Measurements from ENCODE around the gene FREM2.

The FREM2 gene

GRCh38 chr13:38848360-38848759 lies 161.5 kb downstream of the FREM2 start:
- no peak for DNase-seq

GRCh38 chr13:38849315-38849714 lies 162.4 kb downstream of the FREM2 start:
- no peak for DNase-seq

- no peak for DNase-seq
Measured at GRCh38 chr13:38850868-38851626, 164.2 kb downstream of the FREM2 start.

GRCh38 chr13:38854226-38854625 lies 167.3 kb downstream of the FREM2 start:
- no peak for DNase-seq

DNA sequence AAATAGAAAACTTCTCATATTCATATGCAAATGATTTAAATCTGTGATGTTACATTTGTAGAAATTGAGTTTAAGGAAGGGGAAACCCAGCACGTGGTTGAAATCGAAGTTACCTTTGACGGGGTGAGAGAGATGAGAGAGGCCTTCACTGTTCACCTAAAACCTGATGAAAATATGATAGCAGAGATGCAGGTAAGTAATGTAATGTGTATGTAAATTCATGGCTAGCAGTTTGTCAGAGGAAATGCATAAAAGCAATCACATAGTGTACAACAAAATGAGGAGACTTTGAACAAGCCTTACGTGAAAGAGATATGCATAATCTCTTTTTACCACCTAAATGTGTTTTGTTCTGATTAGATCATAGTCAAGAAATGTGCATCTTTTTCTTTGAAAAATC lies 169.2 kb downstream of the FREM2 start:
- no peak for DNase-seq

GRCh38 chr13:38862443-38862842 lies 175.6 kb downstream of the FREM2 start:
- no peak for DNase-seq

- DNase-seq: no peak
Measured at GRCh38 chr13:38863536-38863935, 176.7 kb downstream of the FREM2 start.

DNA sequence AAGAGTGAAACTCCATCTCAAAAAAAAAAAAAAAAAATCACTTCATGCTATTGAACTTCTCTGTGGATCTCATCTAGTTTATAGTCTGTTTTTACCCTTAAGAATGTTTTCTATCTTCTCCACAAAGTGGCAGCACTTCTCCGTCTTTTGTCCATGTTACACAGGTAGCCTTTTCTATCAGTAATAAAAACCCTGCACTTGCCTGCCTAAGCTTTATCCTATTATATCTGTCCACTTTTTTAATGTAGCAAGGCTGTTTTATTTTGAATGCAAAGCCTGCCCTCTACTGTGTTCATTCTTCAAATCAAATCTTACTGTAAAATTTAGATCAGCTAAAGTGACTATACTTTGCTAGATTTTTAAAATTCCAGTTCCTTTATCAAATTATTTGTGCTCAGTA lies 179.8 kb downstream of the FREM2 start:
- DNase-seq: no peak

DNA sequence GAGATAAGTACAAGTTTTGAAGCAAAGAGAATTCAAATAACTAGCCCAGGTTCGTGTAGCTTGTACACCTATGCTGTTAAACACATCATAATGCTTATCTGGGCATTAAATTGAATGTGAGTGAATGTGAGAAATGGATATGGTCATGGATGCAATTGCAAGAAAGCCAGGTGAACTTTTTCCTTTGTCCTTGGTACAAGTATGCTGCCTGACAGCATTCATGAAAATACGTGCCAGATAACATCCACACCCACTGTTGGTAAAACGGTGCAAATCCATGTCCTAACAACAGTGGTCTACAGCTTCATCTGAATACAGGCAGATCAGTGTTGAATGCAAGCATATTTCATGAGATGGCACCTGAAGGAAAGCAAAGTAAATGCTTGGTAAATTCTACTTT lies 181.5 kb downstream of the FREM2 start:
- DNase-seq: no peak

DNA sequence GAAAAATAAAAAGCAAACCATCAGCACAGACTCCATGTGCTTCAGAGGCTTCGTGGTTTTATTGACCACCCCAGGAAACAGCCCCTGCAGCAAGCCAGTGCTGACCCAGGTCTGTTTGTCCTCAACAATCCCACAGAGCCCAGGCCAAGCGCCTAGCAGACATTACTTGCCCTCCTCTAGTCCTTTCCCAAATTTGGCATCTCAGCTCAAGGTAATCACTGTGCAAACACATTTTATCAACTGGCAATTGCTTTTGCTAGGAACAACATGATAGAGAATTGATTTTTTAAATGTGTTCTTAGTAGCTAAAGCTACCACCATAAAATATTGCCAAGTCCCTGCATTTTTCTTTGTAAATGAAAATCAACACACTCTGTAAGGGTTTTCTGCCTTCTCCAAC lies 182.0 kb downstream of the FREM2 start:
- DNase-seq: no peak

DNA sequence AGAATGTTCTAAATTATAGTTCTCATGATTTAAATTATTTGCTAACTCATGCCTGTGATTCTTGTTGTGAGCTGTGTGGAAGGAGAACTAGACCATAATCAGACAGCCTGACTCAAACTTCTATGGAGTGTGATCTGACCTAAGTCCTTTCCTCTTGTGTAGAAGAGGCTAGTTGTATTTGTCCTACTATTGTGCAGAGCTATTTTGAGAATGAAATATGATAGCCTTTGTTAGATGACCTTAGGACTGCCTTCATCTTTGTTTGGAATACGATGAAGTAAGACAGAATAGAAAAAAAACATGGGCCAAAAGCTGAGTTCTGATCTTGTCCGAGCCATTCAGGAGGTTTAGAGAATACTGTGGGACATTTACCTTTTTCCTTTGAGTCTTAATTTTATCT lies 184.4 kb downstream of the FREM2 start:
- DNase-seq: no peak

DNA sequence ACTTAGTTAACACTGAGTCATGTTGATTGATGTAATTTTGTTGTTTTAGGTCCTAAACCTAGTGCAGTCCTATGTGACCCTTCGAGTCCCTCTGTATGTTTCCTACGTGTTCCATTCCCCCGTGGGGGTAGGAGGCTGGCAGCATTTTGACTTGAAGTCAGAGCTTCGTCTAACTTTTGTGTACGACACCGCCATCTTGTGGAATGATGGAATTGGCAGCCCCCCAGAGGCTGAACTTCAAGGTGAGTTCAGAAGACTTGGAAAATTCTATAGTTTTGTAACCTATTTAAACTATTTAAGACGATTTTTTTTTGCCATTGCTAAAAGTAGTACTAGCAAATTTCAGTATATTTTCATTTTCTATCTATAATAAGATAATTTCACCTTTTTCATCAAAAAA lies 185.8 kb downstream of the FREM2 start:
- no peak for DNase-seq

- DNase-seq: no peak
Measured at GRCh38 chr13:38875186-38875875, 188.5 kb downstream of the FREM2 start.

- DNase-seq: no peak
Measured at GRCh38 chr13:38879278-38879677, 192.4 kb downstream of the FREM2 start.

- DNase-seq: no peak
Measured at GRCh38 chr13:38879786-38880185, 192.9 kb downstream of the FREM2 start.

DNA sequence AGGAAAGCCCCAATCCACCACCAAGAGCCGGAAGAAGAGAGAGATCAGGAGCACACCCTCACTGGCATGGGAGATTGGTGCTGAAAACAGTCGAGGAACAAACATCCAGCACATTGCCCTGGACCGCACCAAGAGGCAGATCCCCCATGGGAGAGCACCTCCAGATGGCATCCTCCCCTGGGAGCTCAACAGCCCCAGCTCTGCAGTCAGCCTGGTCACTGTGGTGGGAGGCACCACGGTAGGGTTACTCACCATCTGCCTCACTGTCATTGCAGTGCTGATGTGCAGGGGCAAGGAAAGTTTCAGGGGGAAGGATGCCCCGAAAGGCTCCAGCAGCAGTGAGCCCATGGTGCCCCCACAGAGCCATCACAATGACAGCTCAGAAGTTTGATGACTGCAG lies 193.5 kb downstream of the FREM2 start:
- no peak for DNase-seq

GRCh38 chr13:38883783-38884182 lies 196.9 kb downstream of the FREM2 start:
- DNase-seq: no peak

- DNase-seq: no peak
Measured at GRCh38 chr13:38888309-38888708, 201.4 kb downstream of the FREM2 start.

DNA sequence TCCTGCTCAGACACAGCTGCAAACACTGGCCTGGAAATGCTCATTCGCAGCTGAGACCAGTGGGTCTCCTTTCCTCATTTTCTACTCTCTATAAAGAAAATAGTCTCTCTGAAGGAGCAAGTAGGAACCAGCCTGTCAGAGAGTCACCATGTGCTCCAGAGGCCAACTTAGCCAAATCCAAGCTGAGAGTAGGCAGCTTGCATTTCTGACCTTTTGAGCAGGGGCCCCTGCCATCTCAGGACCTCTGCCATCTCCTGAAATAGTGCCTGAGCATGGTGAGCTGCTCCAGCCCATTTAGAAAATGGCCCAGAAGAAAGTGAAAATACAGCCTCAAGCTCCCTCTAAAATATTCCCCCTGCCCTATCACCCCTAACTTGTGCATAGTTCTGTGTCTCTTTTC lies 208.2 kb downstream of the FREM2 start:
- no peak for DNase-seq

DNA sequence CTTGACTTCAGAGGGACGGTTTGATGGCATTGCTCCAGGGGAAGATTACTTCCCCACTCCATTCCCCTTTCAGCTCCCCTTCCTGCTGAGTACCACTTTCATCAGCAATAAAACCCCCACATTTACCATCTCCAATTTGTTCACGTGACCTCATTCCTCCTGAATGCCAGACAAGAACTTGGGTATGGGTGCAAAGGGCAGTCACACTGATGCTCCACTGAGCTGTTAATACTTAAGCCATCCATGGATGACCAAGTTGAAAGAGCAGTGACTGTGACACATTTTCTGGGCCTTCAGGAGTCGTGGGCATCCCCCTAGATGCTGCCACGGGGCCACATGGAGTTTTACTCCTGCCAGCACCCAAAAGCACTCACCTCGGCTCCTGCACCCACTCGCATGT lies 210.6 kb downstream of the FREM2 start:
- no peak for DNase-seq

GRCh38 chr13:38898481-38898880 lies 211.6 kb downstream of the FREM2 start:
- DNase-seq: no peak

- DNase-seq: no peak
Measured at GRCh38 chr13:38899571-38899970, 212.7 kb downstream of the FREM2 start.

GRCh38 chr13:38900188-38900587 lies 213.3 kb downstream of the FREM2 start:
- DNase-seq: no peak

DNA sequence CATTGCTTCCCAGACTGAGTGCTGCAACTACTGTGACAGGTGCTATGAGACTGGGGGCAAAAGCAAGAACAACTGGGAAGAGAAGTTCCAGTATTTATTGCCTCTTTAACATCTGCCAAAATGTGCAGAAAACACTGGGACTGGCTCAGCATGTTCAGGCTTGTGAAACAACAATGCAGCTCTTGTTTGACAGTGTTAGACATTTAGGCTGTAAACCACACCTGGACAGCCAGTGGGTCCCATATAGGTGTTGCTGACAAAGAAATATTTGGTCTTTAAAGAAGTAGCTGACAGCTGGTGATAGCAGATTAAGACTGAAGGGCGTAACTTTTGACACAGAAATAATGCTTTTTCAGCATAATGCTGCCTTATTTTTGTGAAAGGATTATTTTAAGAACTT lies 215.7 kb downstream of the FREM2 start:
- DNase-seq: no peak

DNA sequence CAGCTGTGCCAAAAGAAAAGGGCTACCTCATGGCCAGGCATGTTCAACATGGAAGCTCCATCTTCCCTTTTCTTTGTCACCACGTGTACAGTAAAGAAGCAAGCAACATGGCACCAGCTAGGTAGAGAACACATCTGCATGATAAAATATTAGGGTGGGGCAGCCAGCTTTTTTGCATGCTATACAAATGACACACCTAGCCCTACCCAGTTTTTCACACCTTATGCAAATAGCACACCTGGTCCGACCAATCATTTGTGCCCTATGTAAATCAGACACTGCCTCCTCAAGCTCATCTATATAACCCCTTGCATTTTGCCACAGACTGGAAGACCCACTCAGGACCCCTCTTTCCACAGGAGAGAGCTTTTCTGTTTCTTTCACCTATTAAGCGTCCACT lies 218.2 kb downstream of the FREM2 start:
- DNase-seq: no peak

Measured in NCI-H1417 treated with DMSO at 0.1 percent for 48 hours (cell line).